ENCODE results near the gene FRYL. TPM values are rescaled to one million over a fixed set of nuclear protein-coding genes. Genes with fewer than 3 reads are reported as not detected.

FRYL gene
- total and polyA plus RNA-seq, 11 donors: 12.3 to 61.3 (median 34.4) TPM

- Histone ChIP-seq H3K27me3 (no peaks in the 10 kb centered on the region), H3K36me3 (peaks cover 0 to 99% (median 94%) of the 10 kb centered on the region in 9 donors), H3K9me3 (no peaks in the 10 kb centered on the region), H3K27ac (no peak overlapping the region), H3K4me1 (no peaks in the 10 kb centered on the region), H3K4me3 (no peak overlapping the region)
- intact Hi-C loops (cut with DNase I): loop anchor here in 1 of 10 donors (10.0 kb wide), 1 partner anchor 50 kb away; no protein-coding TSS in a partner anchor
- WGBS, 4 donors: 65 to 91% (median 86%) methylated on average over 1 of the region's 1 CpG
- TF ChIP-seq POLR2A (IDR thresholded peaks at IDR 0.05) (no peak), CTCF (IDR thresholded peaks at IDR 0.05) (no peak)
- ATAC-seq (no peak), DNase-seq (no peak)
These were observed 275.7 kb downstream of the FRYL start for GRCh38 chr4:48504352-48504751.

- ATAC-seq (no peak), DNase-seq (no peak)
- H3K27ac ChIP-seq: no peak overlapping the region
- no peak for TF ChIP-seq CTCF (IDR thresholded peaks at IDR 0.05)
- TF ChIP-seq POLR2A (IDR thresholded peaks at IDR 0.05): no peak
- peaks cover 0 to 99% (median 94%) of the 10 kb centered on the region in 9 donors for H3K36me3 ChIP-seq
- H3K9me3 ChIP-seq: no peaks in the 10 kb centered on the region
- no peak overlapping the region for H3K4me3 ChIP-seq
- H3K4me1 ChIP-seq: no peaks in the 10 kb centered on the region
- H3K27me3 ChIP-seq: no peaks in the 10 kb centered on the region
- intact Hi-C loops (cut with DNase I): loop anchor here in 1 of 10 donors (10.0 kb wide), 1 partner anchor 51 kb away; no protein-coding TSS in a partner anchor
- 94 to 96% (median 95%) methylated on average over 2 of the region's 2 CpGs for WGBS, 4 donors
These were observed 276.1 kb downstream of the FRYL start for GRCh38 chr4:48504026-48504330.

- Histone ChIP-seq H3K4me1 (no peaks in the 10 kb centered on the region), H3K4me3 (no peak overlapping the region), H3K9me3 (no peaks in the 10 kb centered on the region), H3K27ac (no peak overlapping the region), H3K27me3 (no peaks in the 10 kb centered on the region), H3K36me3 (peaks cover 0 to 99% (median 94%) of the 10 kb centered on the region in 9 donors)
- ATAC-seq (no peak), DNase-seq (no peak)
- TF ChIP-seq CTCF (IDR thresholded peaks at IDR 0.05) (no peak), POLR2A (IDR thresholded peaks at IDR 0.05) (no peak)
- intact Hi-C loops (cut with DNase I): loop anchor here in 1 of 10 donors (10.0 kb wide), 1 partner anchor 51 kb away; no protein-coding TSS in a partner anchor
- 67 to 69% (median 68%) methylated on average over 4 of the region's 4 CpGs for WGBS, 4 donors
These were observed 276.6 kb downstream of the FRYL start for GRCh38 chr4:48503233-48504025.

- WGBS, 4 donors: 86 to 92% (median 89%) methylated on average over 3 of the region's 3 CpGs
- TF ChIP-seq POLR2A (IDR thresholded peaks at IDR 0.05): no peak
- TF ChIP-seq CTCF (IDR thresholded peaks at IDR 0.05): no peak
- H3K4me3 ChIP-seq: no peak overlapping the region
- no peaks in the 10 kb centered on the region for H3K27me3 ChIP-seq
- DNase-seq: no peak
- peaks cover 0 to 76% (median 65%) of the 10 kb centered on the region in 9 donors for H3K36me3 ChIP-seq
- H3K27ac ChIP-seq: no peak overlapping the region
- H3K4me1 ChIP-seq: no peaks in the 10 kb centered on the region
- intact Hi-C loops (cut with DNase I): loop anchor here in 3 of 10 donors (2.0 to 10.0 kb wide), 3 partner anchors 23 to 55 kb away; no protein-coding TSS in a partner anchor
- ATAC-seq: no peak
- H3K9me3 ChIP-seq: no peaks in the 10 kb centered on the region
These were observed 280.5 kb downstream of the FRYL start for GRCh38 chr4:48499551-48500066.
